HCT116 (cell line): ENCODE results near the gene FRMD4A. TPM values are rescaled to one million over a fixed set of nuclear protein-coding genes. Genes with fewer than 3 reads are reported as not detected.

Source experiments
- ATAC-seq: fragments of 200-7000 bp; cut with Tn5 transposase; 2 replicates; pipeline ENCODE4 v1.9.1; 2020; ENCODE audit warnings: mild to moderate bottlenecking, moderate library complexity
- BruUV-seq: library from RNA; stranded (reverse); fragments of 400-500 nt; replicated peaks from 2 replicates; lab custom pipeline; 2021; lab: Mats Ljungman, UMichigan
- CTCF ChIA-PET: fragments of 300-600 bp; sonication (Branson Sonifier 250); formaldehyde crosslinking; loops from one replicate; lab custom pipeline; 2021; ENCODE audit warnings: antibody characterized with exemption; lab: Charles Lee
- POLR2A ChIA-PET: fragments of 300-600, 350-600 bp; sonication (Branson Sonifier 250); formaldehyde crosslinking; loops from one replicate; lab custom pipeline; 2021; ENCODE audit warnings: antibody characterized with exemption; lab: Charles Lee
- RAD21 ChIA-PET, 2 experiments: fragments of 300-600 bp; sonication (Branson Sonifier 250); formaldehyde crosslinking; loops; one replicate each; lab custom pipeline; 2023; ENCODE audit warnings: low total read pairs in 2 of 2; ENCODE audit not compliant: uncharacterized antibody in 2 of 2, unreplicated experiment in 2 of 2, low non-redundant PET in 1 of 2; lab: Charles Lee
- DNase-seq: peaks from one replicate; pipeline ENCODE4 v3.0.0-alpha.2; 2010; ENCODE audit warnings: low read depth, low spot score
- H2AFZ ChIP-seq: fragments of 200-600 bp; shearing (Covaris generic), sonication (generic); 2 replicates; pipeline ENCODE4 v1.6.1; 2017; ENCODE audit warnings: low read depth, mixed run types, mixed read lengths, antibody characterized with exemption, low read length; ENCODE audit not compliant: poor library complexity, severe bottlenecking
- H3K27ac ChIP-seq: 2 replicates; pipeline ENCODE4 v1.5.1; 2012; ENCODE audit warnings: low read depth, low read length
- H3K27me3 ChIP-seq: fragments of 200-600 bp; sonication (generic); 2 replicates; pipeline ENCODE4 v1.6.1; 2016; ENCODE audit warnings: mixed run types, low read length, mixed read lengths; ENCODE audit not compliant: insufficient read depth
- H3K36me3 ChIP-seq, 2 experiments: fragments of 200-500 bp in 1 of 2; fragments of 200-600 bp in 1 of 2; sonication (Bioruptor generic) in 1 of 2; sonication (generic) in 1 of 2; 2 replicates each; pipeline versions ENCODE4 v1.5.1 to v1.6.1; 2014 to 2016; ENCODE audit warnings: low read length in 2 of 2, inconsistent platforms in 1 of 2, mixed read lengths in 1 of 2, mixed run types in 1 of 2; ENCODE audit not compliant: insufficient read depth in 2 of 2, control insufficient read depth in 1 of 2
- H3K4me1 ChIP-seq, 2 experiments: fragments of 200-600 bp in 1 of 2; sonication (generic) in 1 of 2; 2 replicates each; pipeline versions ENCODE4 v1.5.1 to v1.6.1; 2012 to 2017; ENCODE audit warnings: low read length in 2 of 2, inconsistent platforms in 1 of 2, mild to moderate bottlenecking in 1 of 2, mixed read lengths in 1 of 2, mixed run types in 1 of 2, moderate library complexity in 1 of 2; ENCODE audit not compliant: insufficient read depth in 2 of 2, control insufficient read depth in 1 of 2
- H3K4me2 ChIP-seq: fragments of 200-600 bp; sonication (generic); 2 replicates; pipeline ENCODE4 v1.6.1; 2017; ENCODE audit warnings: mixed run types, low read length, mixed read lengths
- H3K4me3 ChIP-seq, 2 experiments: fragments of 200-600 bp in 1 of 2; sonication (generic) in 1 of 2; replicated peaks in 1 of 2; 2 replicates each; pipeline ENCODE4 v1.5.1; 2011 to 2016; ENCODE audit warnings: low read length in 2 of 2, control low read depth in 1 of 2, low read depth in 1 of 2, mild to moderate bottlenecking in 1 of 2, mixed read lengths in 1 of 2, mixed run types in 1 of 2
- H3K79me2 ChIP-seq: fragments of 200-600 bp; sonication (generic); 2 replicates; pipeline ENCODE4 v1.6.1; 2017; ENCODE audit warnings: mild to moderate bottlenecking, mixed run types, low read length, moderate library complexity, mixed read lengths; ENCODE audit not compliant: insufficient read depth
- H3K9ac ChIP-seq: fragments of 200-600 bp; sonication (generic); 2 replicates; pipeline ENCODE4 v1.6.1; 2016; ENCODE audit warnings: low read length, mixed read lengths
- H3K9me2 ChIP-seq: fragments of 200-600 bp; sonication (generic), shearing (Covaris generic); 2 replicates; pipeline ENCODE4 v1.6.1; 2017; ENCODE audit warnings: mixed run types, mild to moderate bottlenecking, moderate library complexity; ENCODE audit not compliant: insufficient read depth
- H3K9me3 ChIP-seq, 2 experiments: fragments of 200-500 bp in 1 of 2; fragments of 200-600 bp in 1 of 2; sonication (Bioruptor generic) in 1 of 2; sonication (generic) in 1 of 2; 2 replicates each; pipeline ENCODE4 v1.6.1; 2014 to 2017; ENCODE audit warnings: low read length in 2 of 2, mixed read lengths in 2 of 2, inconsistent platforms in 1 of 2, low read depth in 1 of 2, mild to moderate bottlenecking in 1 of 2, mixed run types in 1 of 2, moderate library complexity in 1 of 2; ENCODE audit not compliant: control insufficient read depth in 1 of 2, insufficient read depth in 1 of 2
- H4K20me1 ChIP-seq: fragments of 200-600 bp; sonication (generic), shearing (Covaris generic); 2 replicates; pipeline ENCODE4 v1.6.1; 2017; ENCODE audit warnings: mixed run types, mild to moderate bottlenecking, moderate library complexity; ENCODE audit not compliant: insufficient read depth
- CBX3 ChIP-seq: IDR thresholded peaks from 2 replicates; pipeline ENCODE4 v1.6.1; 2012; ENCODE audit warnings: low read depth
- CEBPB ChIP-seq: IDR thresholded peaks from 2 replicates; pipeline ENCODE4 v1.6.1; 2012; ENCODE audit warnings: low read depth
- EGR1 ChIP-seq: IDR thresholded peaks from 2 replicates; pipeline ENCODE4 v1.6.1; 2012; ENCODE audit warnings: low read depth
- EZH2 ChIP-seq: fragments of 200-600 bp; sonication (generic); IDR thresholded peaks from 2 replicates; pipeline ENCODE4 v1.6.1; 2017; ENCODE audit warnings: antibody characterized with exemption, mixed run types
- FOSL1 ChIP-seq: IDR thresholded peaks from 2 replicates; pipeline ENCODE4 v1.6.1; 2012; ENCODE audit warnings: low read depth
- JUND ChIP-seq: IDR thresholded peaks from 2 replicates; pipeline ENCODE4 v1.6.1; 2012
- POLR2AphosphoS5 ChIP-seq: IDR thresholded peaks from 2 replicates; pipeline ENCODE4 v1.6.1; 2011; ENCODE audit warnings: mild to moderate bottlenecking, low read depth, low read length, moderate library complexity
- RAD21 ChIP-seq: IDR thresholded peaks from 2 replicates; pipeline ENCODE4 v1.6.1; 2012; ENCODE audit warnings: low read depth, mild to moderate bottlenecking
- SIN3A ChIP-seq: IDR thresholded peaks from 2 replicates; pipeline ENCODE4 v1.6.1; 2012; ENCODE audit warnings: low read depth
- SP1 ChIP-seq: IDR thresholded peaks from 2 replicates; pipeline ENCODE4 v1.6.1; 2012; ENCODE audit warnings: low read depth
- SRF ChIP-seq: IDR thresholded peaks from 2 replicates; pipeline ENCODE4 v1.6.1; 2012; ENCODE audit warnings: low read depth
- TCF7L2 ChIP-seq: IDR thresholded peaks from 2 replicates; pipeline ENCODE4 v1.7.0; 2011; ENCODE audit warnings: borderline replicate concordance, inconsistent platforms; ENCODE audit not compliant: insufficient read depth, insufficient read length; ENCODE audit errors: extremely low read depth
- intact Hi-C: fragments of 100-400 bp; cut with micrococcal nuclease; formaldehyde crosslinking; loops from 2 replicates; pipeline ENCODE4 v1.10.0; 2022
- total RNA-seq: library from RNA; stranded (reverse); gene quantifications from one replicate; pipeline ENCODE4 v1.2.1, GENCODE V29; 2021; ENCODE audit not compliant: unreplicated experiment
- TF ChIP-seq, protein P1 (sequence below): IDR thresholded peaks from 2 replicates; pipeline ENCODE4 v1.6.1; 2012; ENCODE audit warnings: low read depth
- TF ChIP-seq, protein P2 (sequence below): IDR thresholded peaks from 2 replicates; pipeline ENCODE4 v1.6.1; 2012
- TF ChIP-seq, protein P3 (sequence below): IDR thresholded peaks from 2 replicates; pipeline ENCODE4 v1.6.1; 2012
- TF ChIP-seq, protein P4 (sequence below): IDR thresholded peaks from 2 replicates; pipeline ENCODE4 v1.6.1; 2011; ENCODE audit warnings: mild to moderate bottlenecking, low read length, moderate library complexity; ENCODE audit not compliant: insufficient replicate concordance; ENCODE audit errors: extremely low read depth
- TF ChIP-seq, protein P5 (sequence below), 3 experiments: fragments of 200-600 bp in 1 of 3; sonication (generic) in 1 of 3; IDR thresholded peaks in 2 of 3; conservative IDR thresholded peaks in 1 of 3; 2 replicates each; pipeline ENCODE4 v1.5.1; 2012 to 2017; ENCODE audit warnings: low read depth in 2 of 3, low read length in 2 of 3, antibody characterized with exemption in 1 of 3, borderline replicate concordance in 1 of 3, control low read depth in 1 of 3, mild to moderate bottlenecking in 1 of 3, mixed read lengths in 1 of 3, mixed run types in 1 of 3, moderate library complexity in 1 of 3; ENCODE audit not compliant: insufficient read depth in 1 of 3

Gene FRMD4A
- total RNA-seq, 1 experiment from 2014 or later = 0.20 TPM

DNA sequence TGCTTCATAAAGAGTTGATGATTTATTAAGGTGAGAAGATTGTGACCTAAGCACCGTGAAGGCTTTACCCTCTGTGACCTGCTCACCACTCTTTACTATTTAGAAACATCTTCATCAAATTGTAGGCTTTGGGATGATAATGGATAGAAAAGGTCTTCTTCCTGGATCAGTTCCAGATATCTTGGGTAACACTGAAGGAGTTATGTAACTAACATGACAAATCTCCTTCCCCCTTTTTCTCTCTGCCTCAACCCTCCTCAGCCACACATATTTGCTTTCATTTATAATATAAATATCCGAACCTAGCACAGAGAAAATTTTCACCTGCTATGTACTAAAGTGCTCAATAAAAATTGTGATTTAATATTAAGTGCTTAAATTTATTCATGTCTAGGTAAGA lies 151.5 kb downstream of the FRMD4A start:
- BruUV-seq = no TSS peak
- H3K4me1 ChIP-seq = no peaks in the 10 kb centered on the region
- H3K27me3 ChIP-seq = peaks cover 79% of the 10 kb centered on the region
- ChIA-PET POLR2A (no interaction called here), RAD21 (no interaction called here), CTCF (no interaction called here)
- no peaks in the 10 kb centered on the region for H3K36me3 ChIP-seq
- no peaks in the 10 kb centered on the region for H3K9me3 ChIP-seq
- intact Hi-C loops = no loop called here
- DNase-seq (no peak), ATAC-seq (no peak)
- H3K4me2 ChIP-seq = no peak overlapping the region
- H2AFZ ChIP-seq = no peak overlapping the region
- TF ChIP-seq SP1 = no peak
- TF ChIP-seq, protein P1, sequence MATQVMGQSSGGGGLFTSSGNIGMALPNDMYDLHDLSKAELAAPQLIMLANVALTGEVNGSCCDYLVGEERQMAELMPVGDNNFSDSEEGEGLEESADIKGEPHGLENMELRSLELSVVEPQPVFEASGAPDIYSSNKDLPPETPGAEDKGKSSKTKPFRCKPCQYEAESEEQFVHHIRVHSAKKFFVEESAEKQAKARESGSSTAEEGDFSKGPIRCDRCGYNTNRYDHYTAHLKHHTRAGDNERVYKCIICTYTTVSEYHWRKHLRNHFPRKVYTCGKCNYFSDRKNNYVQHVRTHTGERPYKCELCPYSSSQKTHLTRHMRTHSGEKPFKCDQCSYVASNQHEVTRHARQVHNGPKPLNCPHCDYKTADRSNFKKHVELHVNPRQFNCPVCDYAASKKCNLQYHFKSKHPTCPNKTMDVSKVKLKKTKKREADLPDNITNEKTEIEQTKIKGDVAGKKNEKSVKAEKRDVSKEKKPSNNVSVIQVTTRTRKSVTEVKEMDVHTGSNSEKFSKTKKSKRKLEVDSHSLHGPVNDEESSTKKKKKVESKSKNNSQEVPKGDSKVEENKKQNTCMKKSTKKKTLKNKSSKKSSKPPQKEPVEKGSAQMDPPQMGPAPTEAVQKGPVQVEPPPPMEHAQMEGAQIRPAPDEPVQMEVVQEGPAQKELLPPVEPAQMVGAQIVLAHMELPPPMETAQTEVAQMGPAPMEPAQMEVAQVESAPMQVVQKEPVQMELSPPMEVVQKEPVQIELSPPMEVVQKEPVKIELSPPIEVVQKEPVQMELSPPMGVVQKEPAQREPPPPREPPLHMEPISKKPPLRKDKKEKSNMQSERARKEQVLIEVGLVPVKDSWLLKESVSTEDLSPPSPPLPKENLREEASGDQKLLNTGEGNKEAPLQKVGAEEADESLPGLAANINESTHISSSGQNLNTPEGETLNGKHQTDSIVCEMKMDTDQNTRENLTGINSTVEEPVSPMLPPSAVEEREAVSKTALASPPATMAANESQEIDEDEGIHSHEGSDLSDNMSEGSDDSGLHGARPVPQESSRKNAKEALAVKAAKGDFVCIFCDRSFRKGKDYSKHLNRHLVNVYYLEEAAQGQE = no peak
- TF ChIP-seq, protein P2, sequence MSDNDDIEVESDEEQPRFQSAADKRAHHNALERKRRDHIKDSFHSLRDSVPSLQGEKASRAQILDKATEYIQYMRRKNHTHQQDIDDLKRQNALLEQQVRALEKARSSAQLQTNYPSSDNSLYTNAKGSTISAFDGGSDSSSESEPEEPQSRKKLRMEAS = no peak
- no peak for TF ChIP-seq RAD21
- TF ChIP-seq, protein P3, sequence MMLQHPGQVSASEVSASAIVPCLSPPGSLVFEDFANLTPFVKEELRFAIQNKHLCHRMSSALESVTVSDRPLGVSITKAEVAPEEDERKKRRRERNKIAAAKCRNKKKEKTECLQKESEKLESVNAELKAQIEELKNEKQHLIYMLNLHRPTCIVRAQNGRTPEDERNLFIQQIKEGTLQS = no peak
- TF ChIP-seq CEBPB = no peak
- TF ChIP-seq FOSL1 = no peak
- TF ChIP-seq JUND = no peak
- TF ChIP-seq, protein P4, sequence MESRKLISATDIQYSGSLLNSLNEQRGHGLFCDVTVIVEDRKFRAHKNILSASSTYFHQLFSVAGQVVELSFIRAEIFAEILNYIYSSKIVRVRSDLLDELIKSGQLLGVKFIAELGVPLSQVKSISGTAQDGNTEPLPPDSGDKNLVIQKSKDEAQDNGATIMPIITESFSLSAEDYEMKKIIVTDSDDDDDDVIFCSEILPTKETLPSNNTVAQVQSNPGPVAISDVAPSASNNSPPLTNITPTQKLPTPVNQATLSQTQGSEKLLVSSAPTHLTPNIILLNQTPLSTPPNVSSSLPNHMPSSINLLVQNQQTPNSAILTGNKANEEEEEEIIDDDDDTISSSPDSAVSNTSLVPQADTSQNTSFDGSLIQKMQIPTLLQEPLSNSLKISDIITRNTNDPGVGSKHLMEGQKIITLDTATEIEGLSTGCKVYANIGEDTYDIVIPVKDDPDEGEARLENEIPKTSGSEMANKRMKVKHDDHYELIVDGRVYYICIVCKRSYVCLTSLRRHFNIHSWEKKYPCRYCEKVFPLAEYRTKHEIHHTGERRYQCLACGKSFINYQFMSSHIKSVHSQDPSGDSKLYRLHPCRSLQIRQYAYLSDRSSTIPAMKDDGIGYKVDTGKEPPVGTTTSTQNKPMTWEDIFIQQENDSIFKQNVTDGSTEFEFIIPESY = no peak
- TF ChIP-seq TCF7L2 = no peak
- no peak for TF ChIP-seq EGR1
- TF ChIP-seq SRF = no peak
- no peak for TF ChIP-seq CBX3
- TF ChIP-seq EZH2 = no peak
- TF ChIP-seq POLR2AphosphoS5 = no peak
- no peak for TF ChIP-seq SIN3A
- TF ChIP-seq, protein P5, sequence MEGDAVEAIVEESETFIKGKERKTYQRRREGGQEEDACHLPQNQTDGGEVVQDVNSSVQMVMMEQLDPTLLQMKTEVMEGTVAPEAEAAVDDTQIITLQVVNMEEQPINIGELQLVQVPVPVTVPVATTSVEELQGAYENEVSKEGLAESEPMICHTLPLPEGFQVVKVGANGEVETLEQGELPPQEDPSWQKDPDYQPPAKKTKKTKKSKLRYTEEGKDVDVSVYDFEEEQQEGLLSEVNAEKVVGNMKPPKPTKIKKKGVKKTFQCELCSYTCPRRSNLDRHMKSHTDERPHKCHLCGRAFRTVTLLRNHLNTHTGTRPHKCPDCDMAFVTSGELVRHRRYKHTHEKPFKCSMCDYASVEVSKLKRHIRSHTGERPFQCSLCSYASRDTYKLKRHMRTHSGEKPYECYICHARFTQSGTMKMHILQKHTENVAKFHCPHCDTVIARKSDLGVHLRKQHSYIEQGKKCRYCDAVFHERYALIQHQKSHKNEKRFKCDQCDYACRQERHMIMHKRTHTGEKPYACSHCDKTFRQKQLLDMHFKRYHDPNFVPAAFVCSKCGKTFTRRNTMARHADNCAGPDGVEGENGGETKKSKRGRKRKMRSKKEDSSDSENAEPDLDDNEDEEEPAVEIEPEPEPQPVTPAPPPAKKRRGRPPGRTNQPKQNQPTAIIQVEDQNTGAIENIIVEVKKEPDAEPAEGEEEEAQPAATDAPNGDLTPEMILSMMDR (IDR thresholded peaks at IDR 0.05 in 2 of 3, conservative IDR thresholded peaks at IDR 0.05 in 1 of 3; ENCODE audit: borderline replicate concordance in 1 of 3, insufficient read depth in 1 of 3, low read depth in 2 of 3, low read length in 2 of 3) = no peak
- H3K27ac ChIP-seq = no peak overlapping the region
- H3K79me2 ChIP-seq = no peaks in the 10 kb centered on the region
- no peak overlapping the region for H3K4me3 ChIP-seq
- H3K9me2 ChIP-seq = no peaks in the 10 kb centered on the region
- H4K20me1 ChIP-seq = no peaks in the 10 kb centered on the region; the same call in 1 of the 2 replicates
- no peak overlapping the region for H3K9ac ChIP-seq
